A549 treated with RU486 at 1 μM for 4 hours (cell line): ENCODE measurements around the gene RTF2. TPM values are rescaled to one million over a fixed set of nuclear protein-coding genes. Genes with fewer than 3 reads are reported as not detected.

Experiments used
- total RNA-seq: library from RNA; stranded (reverse); fragments of 200-300 nt; extraction: Qiagen RNA extraction; gene quantifications from 5 replicates; pipeline ENCODE4 v1.2.3, GENCODE V29; 2022; ENCODE audit warnings: low read depth

The RTF2 gene, protein sequence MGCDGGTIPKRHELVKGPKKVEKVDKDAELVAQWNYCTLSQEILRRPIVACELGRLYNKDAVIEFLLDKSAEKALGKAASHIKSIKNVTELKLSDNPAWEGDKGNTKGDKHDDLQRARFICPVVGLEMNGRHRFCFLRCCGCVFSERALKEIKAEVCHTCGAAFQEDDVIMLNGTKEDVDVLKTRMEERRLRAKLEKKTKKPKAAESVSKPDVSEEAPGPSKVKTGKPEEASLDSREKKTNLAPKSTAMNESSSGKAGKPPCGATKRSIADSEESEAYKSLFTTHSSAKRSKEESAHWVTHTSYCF
- 80.1 to 100 TPM (median 88.8 TPM) in 5 replicates for total RNA-seq

DNA sequence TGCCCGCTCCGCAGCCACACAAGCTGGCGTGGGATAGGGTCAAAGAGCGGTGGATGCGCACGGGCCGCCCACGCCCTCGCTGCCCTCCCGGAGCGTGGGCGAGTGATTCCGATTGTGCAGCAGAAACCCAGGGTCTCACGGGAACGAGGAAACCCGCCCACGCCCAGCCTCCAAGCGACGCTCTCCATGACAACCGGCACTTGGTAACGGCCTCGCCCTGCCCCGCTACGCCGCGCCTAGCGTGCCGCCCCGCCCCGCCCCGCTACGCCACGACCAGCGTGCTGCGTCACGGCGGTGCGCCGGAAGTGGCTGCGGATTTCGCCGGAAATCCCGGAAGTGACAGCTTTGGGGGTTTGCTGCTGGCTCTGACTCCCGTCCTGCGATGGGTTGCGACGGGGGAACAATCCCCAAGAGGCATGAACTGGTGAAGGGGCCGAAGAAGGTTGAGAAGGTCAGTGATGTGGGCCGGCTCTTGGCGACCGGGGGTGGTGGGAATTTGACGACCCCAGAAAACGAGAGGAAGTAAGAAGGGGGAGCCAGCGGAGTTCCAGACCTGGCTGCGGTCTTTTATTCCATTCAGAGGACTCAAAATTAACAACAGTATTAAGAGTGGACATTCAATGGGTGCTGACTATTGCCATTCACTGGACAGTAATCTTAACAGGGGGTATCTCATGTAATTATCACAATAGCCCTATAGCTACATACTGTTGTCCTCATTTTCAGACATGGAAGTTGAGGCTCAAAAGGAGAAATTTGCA lies at the start of gene RTF2:
TSS of gene RTF2 (plus strand) at position 312 of the 761 bp plus-strand sequence. CDS start at position 383, 71 bp downstream.

DNA sequence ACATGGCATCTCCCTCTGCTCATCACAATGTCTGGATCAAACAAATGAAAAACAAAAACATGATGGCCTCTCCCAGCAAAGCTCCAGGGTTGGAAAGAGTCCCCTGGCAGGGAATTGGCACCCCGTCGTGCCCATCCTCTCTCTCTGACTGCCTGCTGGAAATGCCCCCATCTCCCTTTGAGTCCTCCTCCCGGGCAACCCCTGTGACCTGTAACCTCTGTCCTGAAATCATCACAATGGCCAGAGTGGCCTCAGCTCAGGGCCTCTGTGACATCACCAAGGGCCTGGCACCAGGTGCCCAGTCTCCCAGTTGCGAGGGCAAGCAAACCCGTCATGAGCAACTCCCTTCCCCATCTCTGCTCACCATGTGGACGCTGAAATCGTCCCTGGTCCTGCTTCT lies 56.0 kb downstream of the RTF2 start, which contains the start of gene FAM209A:
TSS of gene FAM209A (plus strand) at position 301 of the 400 bp plus-strand sequence. CDS start at position 366, 65 bp downstream.

DNA sequence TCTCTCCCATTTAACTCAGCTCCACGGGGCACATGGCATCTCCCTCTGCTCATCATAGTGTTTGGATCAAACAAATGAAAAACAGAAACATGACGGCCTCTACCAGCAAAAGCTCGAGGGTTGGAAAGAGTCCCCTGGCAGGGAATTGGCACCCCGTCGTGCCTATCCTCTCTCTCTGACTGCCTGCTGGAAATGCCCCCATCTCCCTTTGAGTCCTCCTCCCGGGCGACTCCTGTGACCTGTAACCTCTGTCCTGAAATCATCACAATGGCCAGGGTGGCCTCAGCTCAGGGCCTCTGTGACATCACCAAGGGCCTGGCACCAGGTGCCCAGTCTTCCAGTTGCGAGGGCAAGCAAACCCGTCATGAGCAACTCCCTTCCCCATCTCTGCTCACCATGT lies 64.5 kb downstream of the RTF2 start, which contains the start of gene FAM209B:
TSS of gene FAM209B (plus strand) at position 301 of the 400 bp plus-strand sequence. CDS start at position 397, 96 bp downstream.

Other genes with a start within 250 kb of the RTF2 start
- gene MC3R, start 219.9 kb upstream of the RTF2 start, total RNA-seq: not detected in 5 replicates
- 7.6 to 12.4 TPM (median 12.3 TPM) in 5 replicates for gene FAM210B, start 109.7 kb upstream of the RTF2 start, total RNA-seq
- gene AURKA, start 76.4 kb upstream of the RTF2 start, total RNA-seq: 102 to 115 TPM (median 110 TPM) in 5 replicates
- 33.6 to 40.4 TPM (median 38.5 TPM) in 5 replicates for gene CSTF1, start 76.0 kb upstream of the RTF2 start, total RNA-seq
- gene CASS4, start 56.4 kb upstream of the RTF2 start, total RNA-seq: 0.03 to 0.08 TPM (median 0.05 TPM) in 3 of 5 replicates, not detected in the others
- gene FAM209A, start 56.1 kb downstream of the RTF2 start, total RNA-seq: 0.21 to 0.59 TPM (median 0.31 TPM) in 4 of 5 replicates, not detected in the other
- 0.25 to 0.59 TPM (median 0.48 TPM) in 4 of 5 replicates, not detected in the other for gene FAM209B, start 64.6 kb downstream of the RTF2 start, total RNA-seq
- gene TFAP2C, start 160.7 kb downstream of the RTF2 start, total RNA-seq: 12.3 to 16.1 TPM (median 12.7 TPM) in 5 replicates